NCI-H128 (cell line): ENCODE results near the gene CPSF6.
A peak's percentile ranks its signal among the peaks of the same experiment; 100 is the strongest.
"Not testable (repeated sequence)": the region's sequence is repeated elsewhere in the genome, so short reads cannot be mapped to it uniquely, and the experiment has no call there.

Experiments
- DNase-seq: peaks from one replicate; lab custom pipeline; 2025; ENCODE audit not compliant: unreplicated experiment; lab: John Stamatoyannopoulos, UW

CPSF6 gene, protein sequence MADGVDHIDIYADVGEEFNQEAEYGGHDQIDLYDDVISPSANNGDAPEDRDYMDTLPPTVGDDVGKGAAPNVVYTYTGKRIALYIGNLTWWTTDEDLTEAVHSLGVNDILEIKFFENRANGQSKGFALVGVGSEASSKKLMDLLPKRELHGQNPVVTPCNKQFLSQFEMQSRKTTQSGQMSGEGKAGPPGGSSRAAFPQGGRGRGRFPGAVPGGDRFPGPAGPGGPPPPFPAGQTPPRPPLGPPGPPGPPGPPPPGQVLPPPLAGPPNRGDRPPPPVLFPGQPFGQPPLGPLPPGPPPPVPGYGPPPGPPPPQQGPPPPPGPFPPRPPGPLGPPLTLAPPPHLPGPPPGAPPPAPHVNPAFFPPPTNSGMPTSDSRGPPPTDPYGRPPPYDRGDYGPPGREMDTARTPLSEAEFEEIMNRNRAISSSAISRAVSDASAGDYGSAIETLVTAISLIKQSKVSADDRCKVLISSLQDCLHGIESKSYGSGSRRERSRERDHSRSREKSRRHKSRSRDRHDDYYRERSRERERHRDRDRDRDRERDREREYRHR

GRCh38 chr12:69239352-69239921 lies at the start of gene CPSF6:
Gene CPSF6 (plus strand): TSS chr12:69239569. CDS start chr12:69239647, 78 bp downstream.
- peak; percentile 97 for DNase-seq

DNA sequence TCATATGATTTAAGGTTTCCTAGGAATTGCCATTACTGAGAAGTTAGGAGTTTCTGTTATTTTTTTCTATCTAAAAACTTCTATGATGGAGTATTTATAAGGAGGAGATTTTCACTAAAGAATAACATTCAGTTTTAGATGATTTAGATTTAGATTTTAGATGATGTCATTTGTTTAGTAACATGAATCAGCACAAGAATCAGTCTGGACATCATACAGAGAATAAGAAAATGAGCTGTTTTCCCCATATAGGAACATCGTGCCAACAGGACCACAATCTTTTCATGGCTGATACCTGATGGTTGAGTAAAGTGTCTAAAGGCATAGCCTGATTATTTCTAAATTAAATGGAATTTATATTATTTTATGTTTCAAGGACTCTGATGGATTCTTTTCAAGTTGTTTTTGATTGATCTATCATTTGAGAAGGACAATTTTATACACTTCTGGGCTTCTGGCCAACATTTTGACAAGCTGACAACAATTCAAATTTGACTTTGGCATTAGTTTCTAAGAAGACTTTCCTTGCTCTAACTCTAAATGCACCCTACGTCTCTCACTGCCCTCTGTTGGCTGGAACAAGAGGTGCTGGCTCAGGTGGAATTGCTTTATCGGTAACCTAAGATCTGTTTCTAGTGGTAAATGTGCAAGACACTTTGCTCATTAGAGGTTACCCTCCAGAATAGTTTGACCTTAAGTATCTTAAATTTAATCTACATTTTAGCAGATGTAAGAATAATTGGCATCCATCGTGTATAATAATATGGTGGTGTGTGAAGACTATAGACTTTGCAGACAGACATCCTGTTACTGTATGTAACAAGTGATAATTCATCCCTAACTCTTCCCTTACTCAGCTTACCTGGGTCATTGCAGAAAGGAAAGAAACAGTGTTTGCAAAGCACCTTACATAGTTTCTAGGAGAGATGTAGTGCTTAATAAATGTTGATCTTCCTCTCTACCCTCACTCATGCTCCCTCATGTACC lies 42.8 kb upstream of the CPSF6 start:
- DNase-seq: no peak

GRCh38 chr12:69199976-69200375 lies 39.4 kb upstream of the CPSF6 start:
- DNase-seq: not testable (repeated sequence)

DNA sequence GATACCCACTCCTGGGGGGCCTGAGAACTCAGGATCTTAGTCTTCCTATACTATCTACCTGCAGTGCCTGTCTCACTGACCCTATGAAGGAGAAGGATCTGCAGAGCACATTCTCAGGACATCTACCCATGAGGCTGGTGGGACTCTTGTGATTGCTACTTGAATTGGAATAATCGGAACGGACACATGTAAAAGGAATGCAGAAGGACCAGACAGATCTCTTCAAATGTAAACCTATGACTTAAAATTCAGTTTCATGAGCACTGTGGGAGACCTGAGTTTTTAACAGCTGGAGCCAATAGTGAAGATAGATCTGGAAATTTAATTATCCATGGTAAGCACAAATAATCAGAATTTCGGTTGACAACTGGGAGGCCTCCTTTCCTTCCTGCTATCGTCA lies 35.2 kb upstream of the CPSF6 start:
- DNase-seq: no peak

DNA sequence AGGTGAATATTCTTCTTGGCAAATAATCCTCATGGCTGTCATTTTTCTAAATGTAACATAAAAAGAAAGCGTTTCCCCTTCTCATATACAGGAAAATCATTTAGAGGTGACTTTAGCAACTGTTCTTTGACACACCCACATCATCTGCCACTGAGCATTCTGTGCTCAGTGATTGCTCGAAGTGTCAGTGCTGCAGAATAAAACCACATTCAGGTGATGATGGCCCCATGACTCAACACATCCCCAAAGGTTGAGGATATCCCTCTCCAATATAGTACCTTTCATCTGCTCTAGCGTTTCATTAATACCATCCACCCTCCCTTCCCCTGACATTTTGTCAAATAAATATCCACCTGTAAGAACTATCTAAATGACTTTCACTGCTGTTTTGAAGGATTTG lies 28.7 kb upstream of the CPSF6 start:
- DNase-seq: no peak

DNA sequence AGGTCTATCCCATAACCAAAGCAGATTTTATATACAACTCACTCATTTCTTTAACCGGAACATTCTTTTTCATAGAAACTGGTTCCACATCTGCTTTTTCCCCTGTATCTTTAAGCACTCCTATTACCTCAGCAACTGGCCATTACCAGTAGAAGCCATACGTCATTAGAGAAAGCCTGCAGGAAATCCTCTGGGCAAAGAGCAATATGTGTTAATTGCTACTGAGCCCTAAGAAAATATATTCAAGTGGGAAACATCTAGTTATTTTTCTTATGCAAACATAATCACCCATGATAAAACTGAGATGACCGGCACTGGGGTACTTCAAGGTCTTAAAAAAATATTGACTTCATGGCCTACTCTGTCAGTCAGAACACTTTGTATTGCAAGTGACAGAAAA lies 28.2 kb upstream of the CPSF6 start:
- no peak for DNase-seq

GRCh38 chr12:69214169-69214568 lies 25.2 kb upstream of the CPSF6 start:
- DNase-seq: no peak

DNA sequence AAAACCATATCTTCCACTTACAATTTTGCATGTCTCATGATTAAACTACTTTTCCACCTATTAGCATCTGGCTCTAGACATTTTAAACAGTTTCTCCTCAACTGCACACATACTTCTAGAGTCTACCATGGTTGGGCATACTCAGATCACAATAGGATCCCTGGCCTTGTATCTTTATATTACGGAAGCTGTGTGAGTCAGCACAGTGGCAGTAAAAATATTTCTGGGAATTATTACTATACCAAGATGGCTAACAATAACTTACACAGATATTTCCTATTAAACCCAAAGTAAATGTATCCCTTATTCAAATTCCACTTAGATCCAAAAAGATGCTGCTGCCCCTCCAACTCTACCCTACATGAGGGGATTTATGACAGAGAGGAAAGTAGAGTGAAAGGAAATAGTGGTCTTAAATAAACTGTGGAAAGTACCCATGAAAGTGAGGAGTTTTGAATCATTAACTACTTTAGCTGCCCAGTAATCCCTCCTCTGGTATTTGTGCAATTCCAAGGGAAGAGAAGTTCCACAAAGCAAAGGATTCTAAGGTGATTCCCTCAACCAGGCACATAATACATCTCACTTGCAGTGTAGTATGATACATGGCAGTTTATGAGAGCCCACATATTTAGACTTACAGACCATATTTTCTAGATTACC lies 14.0 kb upstream of the CPSF6 start:
- DNase-seq: no peak

DNA sequence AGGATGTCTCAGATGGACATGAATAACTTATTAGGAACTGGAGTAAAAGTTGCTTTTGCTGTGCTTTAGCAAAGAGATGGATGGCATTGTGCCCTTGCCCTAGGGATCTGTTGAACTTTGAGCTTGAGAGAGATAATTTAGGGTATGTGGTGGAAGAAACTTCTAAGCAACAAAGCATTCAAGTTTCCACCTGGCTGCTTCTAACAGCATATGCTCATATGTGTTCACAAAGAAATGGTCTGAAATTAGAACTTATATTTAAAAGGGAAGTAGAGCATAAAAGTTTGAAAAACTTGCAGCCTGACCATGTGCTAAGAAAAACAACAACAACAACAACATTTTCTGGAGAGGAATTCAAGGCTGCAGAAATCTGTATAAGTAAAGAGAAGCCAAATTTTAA lies 7.9 kb upstream of the CPSF6 start:
- DNase-seq: no peak

GRCh38 chr12:69238589-69239351 lies 599 bp upstream of the CPSF6 start:
- DNase-seq: no peak

- DNase-seq: peak; percentile 35
Observed at GRCh38 chr12:69239922-69240630, 707 bp downstream of the CPSF6 start.

- no peak for DNase-seq
Observed at GRCh38 chr12:69240631-69240995, 1.2 kb downstream of the CPSF6 start.

- DNase-seq: no peak
Observed at GRCh38 chr12:69241438-69242092, 2.2 kb downstream of the CPSF6 start.

DNA sequence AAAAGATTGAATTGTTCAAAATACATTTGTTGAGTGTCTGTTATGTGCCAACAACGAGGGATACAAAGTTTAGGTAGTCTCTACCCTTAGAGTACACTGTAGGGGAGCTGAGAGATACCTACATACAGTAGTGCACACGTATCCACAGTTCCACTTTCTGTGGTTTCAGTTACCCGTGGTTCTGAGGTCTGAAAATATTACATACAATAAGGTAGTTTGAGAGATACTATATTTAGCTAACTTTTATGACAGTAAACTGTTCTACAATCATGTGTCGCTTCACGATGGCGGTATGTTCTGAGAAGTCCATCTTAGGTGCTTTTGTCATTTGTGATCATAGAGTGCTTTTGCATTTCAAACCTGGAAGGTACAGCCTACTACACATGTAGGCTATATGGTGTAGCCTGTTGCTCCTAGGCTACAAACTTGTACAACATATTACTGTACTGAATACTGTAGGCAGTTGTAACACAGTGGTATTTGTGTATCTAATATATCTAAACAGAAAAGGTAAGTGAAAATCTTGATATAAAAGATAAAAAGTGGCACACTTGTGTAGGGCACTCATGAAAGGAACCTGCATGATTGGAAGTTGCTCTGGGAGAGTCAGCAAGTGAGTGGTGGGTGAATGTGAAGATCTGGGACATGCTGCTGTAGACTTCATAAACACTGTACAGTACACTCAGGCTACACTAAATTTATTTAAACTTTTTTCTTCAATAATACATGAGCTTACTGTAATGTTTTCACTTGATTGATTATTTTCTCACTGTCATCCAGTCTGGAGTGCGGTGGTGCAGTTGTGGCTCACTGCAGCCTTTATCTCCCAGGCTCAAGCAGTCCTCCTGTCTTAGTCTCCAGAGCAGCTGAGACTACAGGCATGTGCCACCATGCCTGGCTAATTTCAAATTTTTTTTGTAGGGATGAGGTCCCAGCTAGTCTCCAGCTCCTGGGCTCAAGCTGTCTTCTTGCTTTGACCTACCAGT lies 4.0 kb downstream of the CPSF6 start:
- DNase-seq: no peak

GRCh38 chr12:69247268-69248018 lies 8.1 kb downstream of the CPSF6 start:
- DNase-seq: no peak

- no peak for DNase-seq
Observed at GRCh38 chr12:69252033-69252432, 12.7 kb downstream of the CPSF6 start.

DNA sequence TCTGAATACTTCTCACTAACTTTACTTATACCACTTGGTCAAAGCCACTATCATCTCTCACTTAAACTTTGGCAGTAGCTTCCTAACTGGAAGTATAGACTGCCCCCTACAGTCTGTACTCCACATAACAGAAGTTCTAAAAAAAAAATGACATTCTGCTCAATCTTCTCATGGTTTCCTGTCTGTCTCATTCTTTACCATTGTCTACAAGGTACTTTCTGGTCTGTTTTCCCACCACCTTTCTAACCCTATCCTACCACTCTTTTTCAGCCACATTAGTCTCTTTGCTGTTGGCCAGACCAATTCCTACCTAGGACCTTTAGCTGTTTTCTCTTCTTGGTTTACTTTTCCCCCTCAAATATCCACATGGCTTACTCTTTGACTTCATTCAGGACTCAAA lies 14.7 kb downstream of the CPSF6 start:
- no peak for DNase-seq
